GM12892 (cell line): ENCODE data around the gene PHF12.

Experiments
- DNase-seq: peaks from one replicate; pipeline ENCODE4 v3.0.0; 2011; ENCODE audit not compliant: insufficient read length
- FAIRE-seq: peaks from 2 replicates; lab custom pipeline; 2011; peaks lifted over from hg19 to GRCh38; lab: Jason Lieb, UNC
- POLR2A ChIP-seq: IDR thresholded peaks from 2 replicates; pipeline ENCODE4 v1.6.1; 2011; ENCODE audit warnings: low read depth, low read length, control low read depth
- POLR2AphosphoS5 ChIP-seq: IDR thresholded peaks from 2 replicates; pipeline ENCODE4 v1.6.1; 2011; ENCODE audit warnings: low read depth, low read length, control low read depth
- TAF1 ChIP-seq: IDR thresholded peaks from 2 replicates; pipeline ENCODE4 v1.6.1; 2011; ENCODE audit warnings: low read depth, mild to moderate bottlenecking, control low read depth, low read length, borderline replicate concordance

PHF12 gene

DNA sequence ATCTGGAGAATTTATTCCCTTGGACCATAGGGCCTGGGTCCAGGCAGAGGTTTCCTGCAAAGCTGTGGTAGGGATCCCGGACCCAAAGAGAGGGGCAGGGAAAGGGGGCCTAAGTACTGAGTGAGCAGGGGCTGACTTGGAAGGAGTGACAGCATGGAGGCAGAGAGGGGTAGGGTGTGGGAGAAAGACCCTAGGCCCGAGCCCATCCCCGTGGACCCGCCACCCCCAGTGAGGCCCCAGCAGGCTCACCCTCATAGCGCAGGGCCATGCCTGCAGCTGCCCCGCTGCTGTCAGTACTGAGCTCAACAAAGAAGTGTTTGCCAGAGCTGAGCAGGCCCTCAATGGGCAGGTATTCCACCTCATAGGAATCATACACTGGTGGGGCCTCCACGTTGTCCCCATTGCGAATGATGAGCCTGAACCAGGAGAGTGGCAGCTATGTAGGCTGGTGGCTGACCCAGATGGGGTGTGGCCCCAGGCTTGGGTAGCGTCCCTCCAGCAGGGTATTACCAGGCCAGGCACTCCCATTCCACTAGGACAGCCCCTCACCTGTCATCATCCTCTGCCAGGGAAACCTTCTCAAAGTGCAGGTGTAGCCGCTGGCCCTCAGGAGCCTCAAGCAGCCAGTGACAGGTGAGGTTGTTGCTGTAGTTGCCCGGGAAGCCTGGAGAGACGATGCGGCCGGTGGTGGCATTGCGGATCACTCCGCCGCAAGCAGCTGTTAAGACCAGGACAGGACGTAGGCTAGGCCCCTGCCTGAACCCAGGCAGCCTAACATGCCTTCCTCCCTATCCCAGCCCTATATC, 9.1 kb upstream of the PHF12 start:
- TF ChIP-seq POLR2A (no peak), POLR2AphosphoS5 (no peak), TAF1 (no peak)
- DNase-seq = peak; percentile 4
- FAIRE-seq = no peak

DNA sequence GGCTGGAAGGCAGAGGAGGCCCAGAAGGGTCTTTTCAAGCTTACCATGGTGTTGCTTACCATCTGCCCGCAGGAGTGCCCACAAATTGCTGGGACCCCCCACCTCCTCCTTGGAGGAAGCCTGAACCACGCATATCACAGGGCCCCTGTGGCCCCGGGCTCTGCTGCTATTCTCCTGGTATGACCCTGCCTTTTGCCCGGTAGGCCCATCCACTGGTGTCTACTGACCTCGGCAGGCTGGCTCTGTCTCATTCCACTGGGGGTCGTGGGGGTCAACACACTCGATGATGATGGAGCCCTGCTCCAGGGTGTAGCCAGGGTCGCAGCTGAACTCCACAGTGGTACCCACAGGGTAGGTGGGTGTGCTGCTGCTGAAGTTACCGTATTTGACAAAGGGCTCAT, 8.2 kb upstream of the PHF12 start:
- peak; percentile 9 for DNase-seq
- TF ChIP-seq POLR2AphosphoS5 (no peak), TAF1 (no peak), POLR2A (no peak)
- FAIRE-seq = no peak

DNA sequence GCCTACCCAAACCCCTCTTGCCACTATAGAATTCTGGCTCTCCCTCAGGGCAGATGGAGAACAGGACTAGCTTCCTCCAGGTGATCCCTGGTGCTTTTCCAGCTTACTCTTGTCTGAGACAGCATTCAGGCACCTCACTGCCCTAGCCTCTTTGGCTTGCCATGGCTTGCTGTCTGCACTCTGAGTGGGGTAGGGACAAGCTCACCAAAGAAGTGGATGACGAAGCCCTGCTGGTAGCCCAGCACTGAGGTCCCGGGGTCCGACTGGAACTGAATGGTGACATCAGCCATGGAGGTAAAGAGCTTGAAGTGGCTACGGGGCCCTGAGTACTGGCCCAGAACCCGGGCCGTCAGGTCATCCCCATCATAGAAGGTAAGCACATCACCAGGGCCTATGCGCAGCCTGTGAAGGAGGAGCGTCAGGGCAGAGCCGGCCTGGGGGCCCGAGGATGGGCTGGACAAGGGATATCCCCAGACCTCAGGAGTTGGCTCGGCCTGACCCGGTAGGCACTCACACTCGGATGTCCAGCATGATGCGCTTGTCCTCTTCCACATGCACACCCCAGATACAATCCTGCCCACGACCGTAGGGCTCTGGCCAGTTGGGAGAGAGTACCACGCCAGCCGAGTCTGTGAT, 7.6 kb upstream of the PHF12 start:
- no peak for FAIRE-seq
- TF ChIP-seq POLR2A (no peak), POLR2AphosphoS5 (no peak), TAF1 (no peak)
- no peak for DNase-seq

DNA sequence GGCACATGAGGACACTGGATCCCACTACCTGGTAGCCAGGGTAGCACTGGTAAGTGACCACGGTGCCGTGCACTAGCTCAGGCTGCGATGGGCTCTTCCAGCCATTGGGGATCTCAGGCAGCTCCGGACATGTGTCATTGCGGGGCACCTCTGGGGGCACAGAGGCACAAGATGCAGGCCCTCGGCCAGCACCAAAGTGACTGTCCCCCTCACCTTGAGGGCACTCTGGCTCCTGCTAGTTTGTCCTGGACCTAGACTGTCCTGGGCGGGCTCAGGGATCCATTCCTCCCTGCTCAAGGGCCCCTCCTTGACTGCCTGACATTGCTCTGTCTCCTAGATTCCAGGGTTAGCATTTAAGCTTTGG, 6.7 kb upstream of the PHF12 start:
- no peak for FAIRE-seq
- no peak for TF ChIP-seq POLR2AphosphoS5
- TF ChIP-seq TAF1 = no peak
- no peak for TF ChIP-seq POLR2A
- DNase-seq = no peak

DNA sequence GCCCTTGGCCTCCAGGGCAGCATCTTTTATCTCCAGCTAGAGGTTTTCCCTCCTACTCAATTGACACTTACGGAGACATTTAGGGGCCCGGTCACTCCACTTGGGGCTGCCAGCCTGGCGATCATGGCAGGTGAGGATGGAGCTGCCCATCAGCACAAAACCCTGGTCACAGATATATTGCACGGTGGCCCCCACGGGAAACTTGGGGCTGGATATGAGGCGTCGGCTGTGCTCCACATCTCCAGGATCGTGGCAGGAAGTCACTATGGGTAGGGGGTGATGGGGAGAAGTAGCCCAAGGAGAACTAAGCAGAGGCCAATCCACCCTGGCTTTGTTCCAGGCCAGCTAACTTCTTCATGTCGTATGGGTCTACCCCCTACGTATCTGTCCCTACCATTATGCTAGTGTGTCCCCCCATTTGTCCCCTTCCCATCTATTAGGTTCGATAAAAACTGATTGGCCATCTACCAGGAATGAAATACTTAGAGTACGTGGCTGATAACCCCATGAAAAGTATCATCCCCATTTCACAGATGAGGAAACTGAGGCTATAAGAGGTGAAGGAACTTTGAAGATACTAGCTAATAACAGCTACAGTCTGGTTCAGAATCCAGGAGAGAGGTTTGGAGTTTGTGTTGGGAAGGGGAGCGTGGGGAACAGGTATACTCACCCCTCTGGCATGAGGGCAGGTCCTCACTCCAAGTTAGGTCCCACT, 6.1 kb upstream of the PHF12 start:
- no peak for DNase-seq
- FAIRE-seq = no peak
- no peak for TF ChIP-seq POLR2A
- no peak for TF ChIP-seq POLR2AphosphoS5
- TF ChIP-seq TAF1 = no peak

DNA sequence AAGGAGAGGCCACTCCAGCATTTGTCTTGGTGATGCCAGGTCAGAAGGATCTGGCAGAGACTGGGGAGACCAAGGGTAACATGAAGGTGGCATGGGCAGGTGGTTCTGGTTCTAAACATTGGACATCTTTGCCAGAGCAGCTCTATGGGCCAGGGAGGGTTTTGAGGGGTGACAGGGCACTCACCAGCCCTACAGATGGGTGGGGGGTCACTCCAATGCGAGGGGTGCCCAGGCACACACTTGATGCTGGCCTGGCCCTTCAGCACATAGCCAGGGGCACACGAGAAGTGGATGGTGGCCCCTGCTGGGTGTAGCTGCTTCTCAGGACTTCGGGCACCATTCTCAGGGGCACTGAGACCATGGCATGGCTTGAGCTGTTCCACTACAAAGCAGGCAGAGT, 5.5 kb upstream of the PHF12 start:
- no peak for TF ChIP-seq TAF1
- no peak for TF ChIP-seq POLR2A
- no peak for TF ChIP-seq POLR2AphosphoS5
- FAIRE-seq = no peak

DNA sequence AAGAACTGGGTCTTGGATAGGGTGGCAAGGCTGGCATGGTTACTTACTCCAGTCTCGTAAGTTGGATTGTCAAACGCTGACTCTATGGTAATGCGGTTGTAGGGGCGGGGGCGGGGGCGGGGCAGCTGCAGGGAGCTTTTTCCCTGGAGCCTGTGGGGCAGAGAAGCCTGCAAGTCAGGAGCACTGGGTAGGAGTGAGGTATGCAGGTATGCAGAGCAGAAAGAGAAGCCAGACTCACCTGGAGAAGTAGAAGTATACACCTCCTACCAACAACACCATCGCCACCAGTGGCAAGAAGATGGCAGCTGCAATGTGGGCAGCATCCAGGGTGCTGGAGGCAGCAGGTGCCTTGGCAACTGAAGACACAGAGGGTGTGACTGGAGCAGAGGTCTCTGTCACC, 4.8 kb upstream of the PHF12 start:
- TF ChIP-seq POLR2A = no peak
- TF ChIP-seq POLR2AphosphoS5 = no peak
- no peak for TF ChIP-seq TAF1
- DNase-seq = no peak
- no peak for FAIRE-seq

More for the DNA sequence above, 5.5 kb upstream of the PHF12 start:
- DNase-seq = no peak

DNA sequence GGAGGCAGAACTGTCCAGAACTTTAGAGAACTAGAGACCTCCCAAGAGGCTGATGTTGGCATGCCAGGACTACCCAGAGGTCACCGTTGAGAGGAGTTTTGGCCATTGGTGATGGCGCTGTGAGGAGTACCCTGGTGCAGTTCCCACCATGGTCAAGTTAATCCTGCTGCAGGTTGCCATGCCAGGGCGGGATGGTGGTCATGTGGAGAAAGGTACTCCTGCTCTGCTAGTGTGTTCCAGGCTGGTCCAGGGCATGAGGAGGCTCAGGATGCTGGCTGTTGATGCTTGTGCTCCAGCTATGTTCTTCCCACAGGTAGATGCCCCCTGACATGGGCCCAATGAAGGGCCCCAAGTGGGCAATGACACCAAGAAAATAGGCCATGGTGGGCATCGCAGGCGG, 4.1 kb upstream of the PHF12 start:
- FAIRE-seq (no peak), DNase-seq (no peak)
- no peak for TF ChIP-seq POLR2A
- no peak for TF ChIP-seq POLR2AphosphoS5
- TF ChIP-seq TAF1 = no peak

DNA sequence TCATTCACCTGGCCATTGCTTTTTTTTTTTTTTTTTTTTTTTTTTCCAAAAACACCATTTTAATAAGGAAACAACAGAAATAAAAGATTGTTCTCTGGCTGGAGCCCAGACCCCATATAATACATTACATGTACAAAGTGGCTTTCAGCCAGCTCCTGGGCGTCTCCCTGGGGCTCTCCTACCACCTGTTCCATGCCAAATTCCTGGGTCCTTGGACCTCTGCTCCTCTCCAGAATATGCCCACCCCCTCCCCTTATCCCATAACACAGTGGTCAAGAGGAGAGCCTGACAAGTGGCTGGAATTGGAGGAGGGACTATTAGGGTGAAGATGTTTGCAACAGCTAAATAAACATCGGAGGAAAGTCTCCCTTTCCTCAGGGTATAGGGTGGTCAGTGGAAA, 3.6 kb upstream of the PHF12 start:
- TF ChIP-seq POLR2A = no peak
- TF ChIP-seq POLR2AphosphoS5 = no peak
- no peak for TF ChIP-seq TAF1
- FAIRE-seq (no peak), DNase-seq (no peak)

DNA sequence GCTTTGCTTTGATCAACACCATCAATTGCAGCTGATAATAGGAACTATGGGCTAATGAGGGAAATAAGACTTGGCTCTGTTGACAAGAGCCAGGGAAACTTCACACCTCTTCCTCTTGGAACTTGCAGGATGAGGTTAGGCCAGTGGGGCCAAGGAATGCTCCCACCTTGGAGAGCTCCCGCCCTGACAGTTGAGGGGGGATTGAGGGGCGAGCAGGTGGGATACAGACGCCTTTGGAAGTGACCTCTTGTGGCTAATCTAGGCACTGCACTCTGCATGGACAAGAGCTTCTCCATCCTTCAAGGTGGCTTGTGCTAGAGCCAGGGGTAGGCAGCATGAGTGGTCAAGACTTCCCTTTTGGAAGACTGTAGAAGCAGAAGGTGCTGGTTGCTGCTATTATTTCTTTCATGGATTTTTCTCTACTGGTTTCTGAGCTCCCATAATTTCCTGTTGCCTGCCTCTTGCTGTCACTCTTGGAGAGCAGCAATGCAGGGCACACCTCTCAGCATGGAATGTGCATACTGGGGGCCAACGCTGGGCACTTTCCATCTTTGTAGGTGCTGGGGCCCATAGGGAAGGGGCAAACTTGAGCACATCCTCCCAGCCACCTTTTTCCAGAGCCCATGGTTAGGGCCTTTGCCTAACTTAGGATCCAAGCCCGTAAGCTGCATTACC, 2.3 kb upstream of the PHF12 start:
- FAIRE-seq = no peak
- no peak for DNase-seq
- TF ChIP-seq POLR2A (no peak), POLR2AphosphoS5 (no peak), TAF1 (no peak)
